T-helper 2 cell treated with Interferon-gamma antibody and Interleukin-4, amounts not matched to agents 5 μg/mL and 100 μg/mL, for 36 hours (primary cell): ENCODE measurements around the gene TMEM184A.

Source experiments
- DNase-seq: peaks from one replicate; pipeline ENCODE4 v3.0.0; 2021; ENCODE audit warnings: low spot score
- H3K27ac Mint-ChIP-seq: one replicate; pipeline ENCODE4 v1.8.0; 2021; ENCODE audit warnings: mild to moderate bottlenecking, mixed read lengths
- H3K27me3 Mint-ChIP-seq: one replicate; pipeline ENCODE4 v1.8.0; 2021; ENCODE audit warnings: low read depth, mixed read lengths
- H3K36me3 Mint-ChIP-seq: one replicate; pipeline ENCODE4 v1.8.0; 2021; ENCODE audit warnings: low read depth, mixed read lengths
- H3K4me1 Mint-ChIP-seq: one replicate; pipeline ENCODE4 v1.8.0; 2021; ENCODE audit warnings: low read depth, mixed read lengths
- H3K4me3 Mint-ChIP-seq: one replicate; pipeline ENCODE4 v1.8.0; 2022; ENCODE audit warnings: mild to moderate bottlenecking, moderate library complexity, mixed read lengths
- H3K9me3 Mint-ChIP-seq: one replicate; pipeline ENCODE4 v1.8.0; 2021; ENCODE audit warnings: mixed read lengths

TMEM184A gene

DNA sequence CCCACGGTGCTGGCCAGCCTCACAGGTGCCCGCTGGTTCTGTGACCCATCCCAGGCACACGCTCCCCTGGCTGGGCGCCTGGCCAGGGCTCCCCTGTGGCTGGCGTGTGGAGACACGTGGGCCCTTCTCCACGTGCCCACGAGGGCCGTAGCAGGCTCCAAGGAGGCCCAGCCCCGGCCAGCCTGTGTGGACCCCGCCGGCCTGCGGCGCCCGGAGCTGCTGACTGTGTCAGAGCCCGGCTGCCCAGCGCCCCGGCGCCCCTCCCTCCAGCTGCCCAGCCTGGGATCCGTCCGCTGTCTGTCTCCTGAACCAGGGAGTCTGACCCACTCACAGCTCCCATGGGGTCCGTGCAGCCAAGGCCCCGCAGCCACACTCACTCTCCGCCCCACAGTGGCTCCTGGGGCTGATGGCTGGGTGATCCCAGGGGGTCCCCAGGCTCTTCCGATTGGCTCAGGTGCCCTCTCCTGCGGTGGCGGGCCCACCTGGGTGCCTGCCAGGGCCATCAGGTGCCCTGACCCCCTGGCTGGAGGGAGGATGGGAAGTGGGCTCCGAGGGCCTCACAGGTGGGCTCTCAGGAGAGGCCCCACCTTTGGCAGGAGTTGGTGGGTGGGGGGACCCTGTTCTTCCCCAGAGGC, 9.6 kb downstream of the TMEM184A start:
- Mint-ChIP-seq H3K4me1 (no peaks in the 10 kb centered on the region), H3K4me3 (no peak overlapping the region), H3K27me3 (no peaks in the 10 kb centered on the region), H3K27ac (no peak overlapping the region), H3K9me3 (no peaks in the 10 kb centered on the region), H3K36me3 (peaks cover under 1% of the 10 kb centered on the region)
- no peak for DNase-seq

DNA sequence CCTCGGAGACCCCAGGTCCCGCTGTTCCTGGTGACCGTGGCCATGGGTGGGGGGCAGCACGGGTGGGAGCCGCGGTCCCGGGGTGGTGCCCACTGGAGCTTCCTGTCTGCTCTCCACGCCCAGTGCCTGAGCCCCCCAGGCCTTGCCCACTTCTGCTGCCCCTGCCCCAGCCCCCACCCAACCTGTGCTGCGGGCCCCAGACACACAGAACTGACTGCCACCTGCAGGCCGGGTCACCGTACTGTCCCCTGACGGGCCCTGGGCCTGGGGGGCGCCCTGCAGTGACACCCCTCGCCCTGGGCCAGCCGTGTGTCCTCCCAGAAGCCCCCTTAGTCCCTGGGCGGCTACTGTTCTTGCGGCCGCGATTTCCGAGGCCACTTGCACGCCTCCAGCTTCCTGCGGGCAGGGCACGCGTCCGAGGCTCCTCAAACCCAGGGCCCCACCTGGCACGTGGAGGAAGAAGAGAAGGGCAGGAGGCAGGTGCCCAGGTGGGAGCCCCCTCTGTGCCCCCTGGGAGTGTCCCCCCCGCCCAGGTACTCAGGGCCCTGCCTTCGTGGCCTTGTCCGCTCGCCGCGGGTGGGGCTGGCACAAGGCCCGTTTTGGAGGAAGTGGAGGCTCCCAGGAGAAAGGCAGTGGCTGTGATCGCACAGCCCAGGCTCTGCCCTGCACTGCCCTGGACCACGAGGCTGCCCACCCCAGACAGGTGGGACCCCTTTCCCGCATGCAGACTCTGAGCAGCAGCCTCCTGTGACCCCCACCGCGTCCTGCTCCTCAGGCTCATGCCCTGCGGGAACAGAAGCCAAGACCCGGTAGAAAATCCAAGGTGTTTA, 10.4 kb downstream of the TMEM184A start:
- H3K27me3 Mint-ChIP-seq = no peaks in the 10 kb centered on the region
- H3K4me1 Mint-ChIP-seq = no peaks in the 10 kb centered on the region
- no peak for DNase-seq
- no peak overlapping the region for H3K4me3 Mint-ChIP-seq
- peaks cover 5% of the 10 kb centered on the region for H3K36me3 Mint-ChIP-seq
- no peaks in the 10 kb centered on the region for H3K9me3 Mint-ChIP-seq
- no peak overlapping the region for H3K27ac Mint-ChIP-seq

DNA sequence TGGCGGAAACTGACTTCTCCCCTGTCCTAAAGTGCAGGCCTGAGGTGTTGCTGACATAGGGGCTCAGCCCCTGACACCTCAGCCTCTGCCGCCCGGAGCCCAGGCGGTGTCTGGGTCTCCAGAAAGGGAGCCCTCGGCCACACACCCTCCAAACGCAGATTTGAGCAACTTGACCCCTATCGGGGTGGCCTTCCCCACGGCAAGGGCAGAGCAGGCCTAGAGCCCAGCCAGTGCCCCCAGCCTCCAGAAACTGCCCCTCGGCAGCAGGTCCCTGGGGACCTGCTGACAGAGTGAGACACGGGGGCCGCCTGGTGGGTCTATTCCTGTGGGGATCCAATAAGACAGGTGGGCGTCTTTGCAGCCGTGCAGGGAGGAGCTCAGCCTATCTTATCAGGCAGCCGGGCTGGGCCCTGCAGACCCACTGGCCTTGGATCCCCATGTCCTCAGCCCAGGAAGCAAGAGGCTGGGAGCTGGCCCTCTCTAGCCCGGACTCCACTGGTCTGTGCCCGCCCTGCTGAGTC, 11.0 kb downstream of the TMEM184A start:
- Mint-ChIP-seq H3K4me3 (no peak overlapping the region), H3K27me3 (no peaks in the 10 kb centered on the region), H3K9me3 (no peaks in the 10 kb centered on the region), H3K36me3 (peaks cover 8% of the 10 kb centered on the region), H3K4me1 (no peaks in the 10 kb centered on the region), H3K27ac (no peak overlapping the region)
- DNase-seq = no peak

DNA sequence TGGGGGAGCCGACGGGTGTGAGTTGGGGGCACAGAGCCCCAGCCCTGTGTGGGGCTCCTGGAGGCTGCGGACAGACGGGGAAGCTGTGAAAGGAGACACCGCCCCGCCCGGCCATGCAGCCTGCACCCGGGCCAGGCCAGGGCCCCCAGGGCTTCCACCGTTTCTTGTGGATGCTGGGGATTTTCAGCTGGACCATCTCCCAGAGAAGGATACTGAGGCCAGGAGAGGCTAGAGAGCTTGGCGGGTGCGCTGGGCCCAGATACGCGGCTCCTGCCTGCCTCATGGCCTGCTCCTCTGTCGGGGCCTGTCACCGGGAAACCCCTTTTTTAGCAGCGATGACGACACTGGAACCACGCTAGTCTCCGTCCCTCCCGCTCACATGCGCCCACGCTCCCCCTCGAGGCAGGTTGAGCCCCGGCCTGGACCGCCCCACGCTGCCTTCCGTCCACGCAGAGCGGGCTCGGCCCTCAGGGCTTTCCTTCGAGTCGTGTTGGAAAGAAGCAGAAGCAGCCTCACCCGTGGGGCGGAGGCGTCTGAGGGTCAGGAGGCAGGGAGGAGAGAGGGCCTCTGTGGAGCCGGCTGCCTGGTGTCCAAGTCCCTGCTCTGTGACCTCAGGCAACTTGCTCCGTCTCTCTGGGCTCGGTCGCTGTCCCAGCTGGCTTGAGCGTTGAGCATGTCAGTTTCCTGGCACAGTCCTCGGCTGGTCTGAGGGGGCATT, 11.7 kb downstream of the TMEM184A start:
- no peaks in the 10 kb centered on the region for H3K27me3 Mint-ChIP-seq
- no peaks in the 10 kb centered on the region for H3K9me3 Mint-ChIP-seq
- H3K36me3 Mint-ChIP-seq = peaks cover 8% of the 10 kb centered on the region
- no peaks in the 10 kb centered on the region for H3K4me1 Mint-ChIP-seq
- H3K4me3 Mint-ChIP-seq = no peak overlapping the region
- no peak for DNase-seq
- H3K27ac Mint-ChIP-seq = no peak overlapping the region

DNA sequence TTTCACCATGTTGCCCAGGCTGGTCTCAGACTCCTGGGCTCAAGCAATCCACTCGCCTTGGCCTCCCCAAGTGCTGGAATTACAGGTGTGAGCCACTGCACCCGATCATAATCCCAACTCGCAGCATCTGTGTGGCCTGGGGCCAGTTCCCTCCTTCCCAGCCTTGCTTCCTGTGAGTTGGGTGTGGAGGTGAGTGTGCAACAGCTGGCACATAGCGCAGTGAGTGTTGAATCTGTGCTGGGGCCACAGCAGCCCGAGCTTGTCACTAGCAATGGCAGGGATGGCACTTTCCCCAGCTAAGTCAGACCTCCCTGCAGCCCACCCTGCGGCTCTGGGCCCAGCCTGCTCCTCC, 12.2 kb downstream of the TMEM184A start:
- peaks cover 8% of the 10 kb centered on the region for H3K36me3 Mint-ChIP-seq
- DNase-seq = no peak
- H3K4me3 Mint-ChIP-seq = no peak overlapping the region
- no peaks in the 10 kb centered on the region for H3K9me3 Mint-ChIP-seq
- no peaks in the 10 kb centered on the region for H3K4me1 Mint-ChIP-seq
- no peaks in the 10 kb centered on the region for H3K27me3 Mint-ChIP-seq
- no peak overlapping the region for H3K27ac Mint-ChIP-seq

- no peaks in the 10 kb centered on the region for H3K9me3 Mint-ChIP-seq
- H3K4me3 Mint-ChIP-seq = no peak overlapping the region
- peaks cover 8% of the 10 kb centered on the region for H3K36me3 Mint-ChIP-seq
- no peak overlapping the region for H3K27ac Mint-ChIP-seq
- DNase-seq = no peak
- H3K4me1 Mint-ChIP-seq = no peaks in the 10 kb centered on the region
- H3K27me3 Mint-ChIP-seq = no peaks in the 10 kb centered on the region
Observed at GRCh38 chr7:1542841-1543747, 12.9 kb downstream of the TMEM184A start.

DNA sequence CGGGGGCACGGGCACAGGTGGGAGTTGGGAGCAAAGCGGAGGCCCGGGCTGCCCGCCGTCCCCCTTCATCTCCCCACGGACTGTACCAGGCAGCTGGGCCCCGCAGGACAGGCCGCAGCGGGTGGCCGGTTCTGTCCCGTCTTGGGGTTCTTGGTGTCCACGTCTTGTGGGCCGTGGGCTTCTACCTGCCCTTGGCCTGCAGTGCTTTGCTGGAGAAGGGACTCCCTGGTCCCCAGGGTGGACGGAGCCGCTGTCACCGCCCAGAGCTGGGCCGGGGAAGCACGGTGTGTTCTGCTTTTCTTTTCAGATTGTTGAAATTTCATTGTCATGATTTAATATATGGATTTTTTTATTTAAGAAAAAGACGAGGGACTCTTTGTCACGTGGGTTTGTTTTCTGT, 13.7 kb downstream of the TMEM184A start:
- no peak overlapping the region for H3K27ac Mint-ChIP-seq
- H3K4me1 Mint-ChIP-seq = no peaks in the 10 kb centered on the region

GRCh38 chr7:1541431-1542162, 14.4 kb downstream of the TMEM184A start:
- no peak for DNase-seq
- H3K4me1 Mint-ChIP-seq = no peaks in the 10 kb centered on the region
- H3K36me3 Mint-ChIP-seq = peaks cover 8% of the 10 kb centered on the region
- no peak overlapping the region for H3K27ac Mint-ChIP-seq
- H3K9me3 Mint-ChIP-seq = no peaks in the 10 kb centered on the region
- H3K4me3 Mint-ChIP-seq = no peak overlapping the region
- no peaks in the 10 kb centered on the region for H3K27me3 Mint-ChIP-seq

More for the DNA sequence above, 13.7 kb downstream of the TMEM184A start:
- no peak for DNase-seq
- Mint-ChIP-seq H3K4me3 (no peak overlapping the region), H3K36me3 (peaks cover 8% of the 10 kb centered on the region), H3K9me3 (no peaks in the 10 kb centered on the region), H3K27me3 (no peaks in the 10 kb centered on the region)

DNA sequence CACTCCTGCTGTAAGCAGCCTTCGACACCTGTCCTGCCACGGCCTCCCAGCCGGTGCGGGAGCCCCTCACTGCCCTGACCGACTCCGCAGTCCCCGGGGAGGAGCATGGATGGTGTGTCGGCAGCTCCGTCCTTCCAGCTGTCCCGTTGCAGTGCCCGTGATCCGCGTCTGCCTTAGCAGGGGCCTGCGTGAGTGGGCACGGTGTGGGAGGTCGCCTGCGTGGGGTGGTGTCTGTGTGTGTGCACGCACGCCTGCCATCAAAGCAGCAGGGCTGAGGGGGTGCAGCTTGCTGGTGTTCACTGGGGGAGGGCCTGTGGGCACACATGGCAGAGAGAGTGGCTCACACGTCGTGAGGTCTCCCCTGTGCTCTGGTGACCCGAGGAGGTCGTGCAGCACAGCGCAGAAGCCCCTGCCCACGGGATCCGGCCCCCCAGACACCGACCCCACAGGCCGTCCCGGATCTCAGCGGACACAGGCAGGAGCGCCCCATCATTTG, 15.2 kb downstream of the TMEM184A start:
- Mint-ChIP-seq H3K27me3 (no peaks in the 10 kb centered on the region), H3K9me3 (no peaks in the 10 kb centered on the region), H3K27ac (no peak overlapping the region), H3K4me1 (no peaks in the 10 kb centered on the region), H3K36me3 (peaks cover 12% of the 10 kb centered on the region), H3K4me3 (no peak overlapping the region)
- no peak for DNase-seq

GRCh38 chr7:1539882-1540775, 15.9 kb downstream of the TMEM184A start:
- Mint-ChIP-seq H3K4me3 (no peak overlapping the region), H3K9me3 (no peaks in the 10 kb centered on the region), H3K27me3 (no peaks in the 10 kb centered on the region), H3K27ac (no peak overlapping the region), H3K4me1 (no peaks in the 10 kb centered on the region), H3K36me3 (peaks cover 12% of the 10 kb centered on the region)
- DNase-seq = no peak

GRCh38 chr7:1539181-1539881, 16.7 kb downstream of the TMEM184A start:
- Mint-ChIP-seq H3K4me3 (no peak overlapping the region), H3K4me1 (no peaks in the 10 kb centered on the region), H3K27ac (no peak overlapping the region), H3K27me3 (no peaks in the 10 kb centered on the region), H3K9me3 (no peaks in the 10 kb centered on the region), H3K36me3 (peaks cover 12% of the 10 kb centered on the region)
- DNase-seq = no peak
